Chondrocyte (in vitro differentiated cells): Measurements from ENCODE around the gene ZNF474. TPM values are rescaled to one million over a fixed set of nuclear protein-coding genes. Genes with fewer than 3 reads are reported as not detected.

Source experiments
- DNase-seq: peaks from one replicate; pipeline ENCODE4 v3.0.0; 2021; ENCODE audit warnings: mixed read lengths, low spot score
- H3K27ac Mint-ChIP-seq: one replicate; pipeline ENCODE4 v1.8.0; 2021; ENCODE audit warnings: mild to moderate bottlenecking, moderate library complexity, mixed read lengths; ENCODE audit not compliant: unreplicated experiment
- H3K27me3 Mint-ChIP-seq: 2 replicates; pipeline ENCODE4 v1.8.0; 2021; ENCODE audit warnings: low read depth, mixed read lengths
- H3K36me3 Mint-ChIP-seq: 2 replicates; pipeline ENCODE4 v1.8.0; 2021; ENCODE audit warnings: low read depth, mixed read lengths
- H3K4me1 Mint-ChIP-seq: 2 replicates; pipeline ENCODE4 v1.8.0; 2021; ENCODE audit warnings: low read depth, mild to moderate bottlenecking, mixed read lengths
- H3K4me3 Mint-ChIP-seq: one replicate; pipeline ENCODE4 v1.8.0; 2021; ENCODE audit warnings: mild to moderate bottlenecking, moderate library complexity, mixed read lengths; ENCODE audit not compliant: unreplicated experiment
- H3K9me3 Mint-ChIP-seq: 2 replicates; pipeline ENCODE4 v1.8.0; 2021; ENCODE audit warnings: low read depth, mixed read lengths
- CTCF ChIP-seq: fragments of 200-600 bp; sonication (generic); IDR thresholded peaks from 2 replicates; pipeline ENCODE4 v1.5.0; 2021; ENCODE audit warnings: antibody characterized with exemption, mild to moderate bottlenecking, moderate library complexity
- total RNA-seq: library from RNA; stranded (reverse); gene quantifications from 3 replicates; pipeline ENCODE4 v1.2.1, GENCODE V29; 2021

Gene ZNF474
- total RNA-seq, 1 donor from 2014 or later, result 0.25 TPM

- Mint-ChIP-seq H3K4me1 (peaks cover 41% of the 10 kb centered on the region), H3K27ac (peak overlapping the region; percentile 45), H3K9me3 (no peaks in the 10 kb centered on the region), H3K27me3 (no peaks in the 10 kb centered on the region), H3K4me3 (no peak overlapping the region), H3K36me3 (no peaks in the 10 kb centered on the region)
- no peak for TF ChIP-seq CTCF
- no peak for DNase-seq
These were observed 30.1 kb upstream of the ZNF474 start for GRCh38 chr5:122099060-122099790.

GRCh38 chr5:122101636-122102285 is 27.6 kb upstream of the ZNF474 start:
- TF ChIP-seq CTCF, result peak; percentile 90
- Mint-ChIP-seq H3K9me3 (no peaks in the 10 kb centered on the region), H3K27ac (peak overlapping the region; percentile 87), H3K4me1 (peaks cover 29% of the 10 kb centered on the region), H3K36me3 (no peaks in the 10 kb centered on the region), H3K27me3 (no peaks in the 10 kb centered on the region), H3K4me3 (no peak overlapping the region)
- no peak for DNase-seq

- H3K4me1 Mint-ChIP-seq, result peaks cover 29% of the 10 kb centered on the region
- no peaks in the 10 kb centered on the region for H3K36me3 Mint-ChIP-seq
- no peak for DNase-seq
- H3K27me3 Mint-ChIP-seq, result no peaks in the 10 kb centered on the region
- no peak for TF ChIP-seq CTCF
- H3K27ac Mint-ChIP-seq, result peak overlapping the region; percentile 87
- no peaks in the 10 kb centered on the region for H3K9me3 Mint-ChIP-seq
- no peak overlapping the region for H3K4me3 Mint-ChIP-seq
These were observed 26.5 kb upstream of the ZNF474 start for GRCh38 chr5:122102825-122103224.

GRCh38 chr5:122105909-122106308 is 23.4 kb upstream of the ZNF474 start:
- Mint-ChIP-seq H3K36me3 (no peaks in the 10 kb centered on the region), H3K4me1 (peaks cover 17% of the 10 kb centered on the region), H3K9me3 (no peaks in the 10 kb centered on the region), H3K27ac (no peak overlapping the region), H3K4me3 (no peak overlapping the region), H3K27me3 (no peaks in the 10 kb centered on the region)
- no peak for DNase-seq
- TF ChIP-seq CTCF, result no peak

- peaks cover 16% of the 10 kb centered on the region for H3K4me1 Mint-ChIP-seq
- TF ChIP-seq CTCF, result no peak
- H3K27ac Mint-ChIP-seq, result no peak overlapping the region
- H3K36me3 Mint-ChIP-seq, result no peaks in the 10 kb centered on the region
- DNase-seq, result no peak
- H3K27me3 Mint-ChIP-seq, result no peaks in the 10 kb centered on the region
- H3K4me3 Mint-ChIP-seq, result no peak overlapping the region
- no peaks in the 10 kb centered on the region for H3K9me3 Mint-ChIP-seq
These were observed 22.3 kb upstream of the ZNF474 start for GRCh38 chr5:122107016-122107415.
